HG03060 (cell line): ENCODE results near the gene GPAT3.
"Not testable (repeated sequence)": the region's sequence is repeated elsewhere in the genome, so short reads cannot be mapped to it uniquely, and the experiment has no call there.

Source experiments
- ATAC-seq: cut with Tn5 transposase; IDR thresholded peaks from one replicate; pipeline ENCODE4 v1.9.1; 2021; ENCODE audit warnings: low read depth, moderate number of reproducible peaks; ENCODE audit not compliant: unreplicated experiment

GPAT3 gene

GRCh38 chr4:83591056-83591455, 55.1 kb downstream of the GPAT3 start:
- ATAC-seq, result no peak

GRCh38 chr4:83591730-83592129, 55.8 kb downstream of the GPAT3 start:
- no peak for ATAC-seq

- no peak for ATAC-seq
These were observed 63.3 kb downstream of the GPAT3 start for GRCh38 chr4:83599183-83599582.

- no peak for ATAC-seq
These were observed 67.2 kb downstream of the GPAT3 start for GRCh38 chr4:83603129-83603528.

GRCh38 chr4:83604321-83604720, 68.4 kb downstream of the GPAT3 start:
- ATAC-seq, result no peak

GRCh38 chr4:83605210-83605609, 69.3 kb downstream of the GPAT3 start:
- ATAC-seq, result no peak

- no peak for ATAC-seq
These were observed 69.8 kb downstream of the GPAT3 start for GRCh38 chr4:83605744-83606172.

GRCh38 chr4:83606460-83606859, 70.6 kb downstream of the GPAT3 start:
- ATAC-seq, result no peak

GRCh38 chr4:83606898-83607297, 71.0 kb downstream of the GPAT3 start:
- peak; percentile 44 for ATAC-seq

- no peak for ATAC-seq
These were observed 73.5 kb downstream of the GPAT3 start for GRCh38 chr4:83609365-83609764.

GRCh38 chr4:83610729-83611128, 74.8 kb downstream of the GPAT3 start:
- ATAC-seq, result no peak

- ATAC-seq, result no peak
These were observed 77.1 kb downstream of the GPAT3 start for GRCh38 chr4:83613023-83613422.

GRCh38 chr4:83613994-83614393, 78.1 kb downstream of the GPAT3 start:
- ATAC-seq, result no peak

GRCh38 chr4:83616252-83616651, 80.3 kb downstream of the GPAT3 start:
- no peak for ATAC-seq

GRCh38 chr4:83617371-83618035, 81.6 kb downstream of the GPAT3 start:
- ATAC-seq, result no peak

- no peak for ATAC-seq
These were observed 82.5 kb downstream of the GPAT3 start for GRCh38 chr4:83618431-83618830.

GRCh38 chr4:83618991-83619645, 83.2 kb downstream of the GPAT3 start:
- ATAC-seq, result no peak

- not testable (repeated sequence) for ATAC-seq
These were observed 86.2 kb downstream of the GPAT3 start for GRCh38 chr4:83622127-83622526.

- no peak for ATAC-seq
These were observed 89.9 kb downstream of the GPAT3 start for GRCh38 chr4:83625821-83626220.

- no peak for ATAC-seq
These were observed 90.4 kb downstream of the GPAT3 start for GRCh38 chr4:83626245-83626836.

- ATAC-seq, result no peak
These were observed 94.2 kb downstream of the GPAT3 start for GRCh38 chr4:83629945-83630721.
